ENCODE data around the gene PDIA5.

Gene PDIA5

GRCh38 chr3:123061856-123062255 is 5.0 kb upstream of the PDIA5 start:
- H3K27ac ChIP-seq = no peak overlapping the region
- no peaks in the 10 kb centered on the region for H3K27me3 ChIP-seq (ENCODE audit: insufficient read depth, low read depth, severe bottlenecking)
- no peak for TF ChIP-seq CTCF (IDR thresholded peaks at IDR 0.05; ENCODE audit: low read depth, low read length)

GRCh38 chr3:123063034-123063433 is 3.8 kb upstream of the PDIA5 start:
- Histone ChIP-seq H3K27ac (no peak overlapping the region), H3K27me3 (ENCODE audit: insufficient read depth, low read depth, severe bottlenecking) (no peaks in the 10 kb centered on the region), H3K36me3 (peaks cover 5% of the 10 kb centered on the region; the same call in 1 of the 2 replicates), H3K4me3 (ENCODE audit: low read depth, low read length) (no peak overlapping the region), H3K9me3 (ENCODE audit: severe bottlenecking) (no peaks in the 10 kb centered on the region)
- DNase-seq = no peak
- TF ChIP-seq CTCF (IDR thresholded peaks at IDR 0.05; ENCODE audit: low read depth, low read length) = no peak

More at GRCh38 chr3:123061856-123062255, 5.0 kb upstream of the PDIA5 start:
- no peak overlapping the region for H3K4me3 ChIP-seq (ENCODE audit: low read depth, low read length)
- no peaks in the 10 kb centered on the region for H3K36me3 ChIP-seq
- no peak for DNase-seq
- H3K9me3 ChIP-seq (ENCODE audit: severe bottlenecking) = no peaks in the 10 kb centered on the region

GRCh38 chr3:123064506-123064905 is 2.3 kb upstream of the PDIA5 start:
- no peak for TF ChIP-seq CTCF (IDR thresholded peaks at IDR 0.05; ENCODE audit: low read depth, low read length)
- no peak overlapping the region for H3K27ac ChIP-seq
- no peak for DNase-seq

GRCh38 chr3:123064914-123065313 is 1.9 kb upstream of the PDIA5 start:
- H3K9me3 ChIP-seq (ENCODE audit: severe bottlenecking) = no peaks in the 10 kb centered on the region
- H3K36me3 ChIP-seq = peaks cover 5% of the 10 kb centered on the region; the same call in 1 of the 2 replicates
- no peaks in the 10 kb centered on the region for H3K27me3 ChIP-seq (ENCODE audit: insufficient read depth, low read depth, severe bottlenecking)
- no peak overlapping the region for H3K27ac ChIP-seq
- H3K4me3 ChIP-seq (ENCODE audit: low read depth, low read length) = no peak overlapping the region
- no peak for TF ChIP-seq CTCF (IDR thresholded peaks at IDR 0.05; ENCODE audit: low read depth, low read length)
- no peak for DNase-seq

More at GRCh38 chr3:123064506-123064905, 2.3 kb upstream of the PDIA5 start:
- Histone ChIP-seq H3K4me3 (ENCODE audit: low read depth, low read length) (no peak overlapping the region), H3K27me3 (ENCODE audit: insufficient read depth, low read depth, severe bottlenecking) (no peaks in the 10 kb centered on the region), H3K9me3 (ENCODE audit: severe bottlenecking) (no peaks in the 10 kb centered on the region), H3K36me3 (peaks cover 5% of the 10 kb centered on the region; the same call in 1 of the 2 replicates)

GRCh38 chr3:123066599-123066895 is 278 bp upstream of the PDIA5 start:
- H3K9me3 ChIP-seq (ENCODE audit: severe bottlenecking) = no peaks in the 10 kb centered on the region
- peak overlapping the region; percentile 91 for H3K4me3 ChIP-seq (ENCODE audit: low read depth, low read length)
- peaks cover 7% of the 10 kb centered on the region for H3K36me3 ChIP-seq
- no peaks in the 10 kb centered on the region for H3K27me3 ChIP-seq (ENCODE audit: insufficient read depth, low read depth, severe bottlenecking)
- DNase-seq = no peak
- TF ChIP-seq CTCF (IDR thresholded peaks at IDR 0.05; ENCODE audit: low read depth, low read length) = no peak
- H3K27ac ChIP-seq = peak overlapping the region; percentile 86

Data from WERI-Rb-1 (cell line).